Panc1 (cell line): ENCODE results near the gene YDJC.

ENCODE experiments used
- POLR2AphosphoS5 ChIP-seq: IDR thresholded peaks from 2 replicates; pipeline ENCODE4 v1.6.1; 2012; ENCODE audit warnings: mild to moderate bottlenecking, low read depth, low read length, moderate library complexity
- TCF7L2 ChIP-seq: IDR thresholded peaks from 2 replicates; pipeline ENCODE4 v1.6.1; 2011; ENCODE audit warnings: mild to moderate bottlenecking, low read depth, low read length, inconsistent platforms
- TF ChIP-seq, protein P1 (sequence below): fragments of 450-650 bp; IDR thresholded peaks from 2 replicates; pipeline ENCODE4 v1.5.1; 2017; ENCODE audit warnings: mild to moderate bottlenecking
- TF ChIP-seq, protein P2 (sequence below), 2 experiments: IDR thresholded peaks; 2 replicates each; pipeline ENCODE4 v1.6.1; 2011 to 2012; ENCODE audit warnings: low read depth in 2 of 2, control low read depth in 1 of 2, low read length in 1 of 2, mild to moderate bottlenecking in 1 of 2, moderate library complexity in 1 of 2; ENCODE audit not compliant: insufficient read depth in 1 of 2

DNA sequence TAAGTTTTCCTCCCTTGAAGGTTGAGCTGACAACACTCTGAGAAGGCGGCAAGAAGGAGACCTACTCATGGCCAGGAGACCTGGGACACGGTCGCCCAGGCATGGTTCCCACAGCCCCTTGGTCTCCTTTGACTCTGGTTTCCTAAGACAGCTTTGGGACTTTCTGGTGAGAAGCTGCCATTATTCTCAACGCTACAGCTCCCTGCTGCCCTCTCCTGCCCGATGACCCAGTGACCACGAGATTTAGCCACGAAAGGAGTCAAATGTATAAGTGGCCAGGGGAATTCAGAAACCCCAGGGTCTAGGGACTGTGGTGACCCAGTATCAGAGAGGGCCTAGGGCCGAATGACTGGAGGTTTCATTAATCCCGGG is 11.6 kb upstream of the YDJC start:
- TF ChIP-seq, protein P1, sequence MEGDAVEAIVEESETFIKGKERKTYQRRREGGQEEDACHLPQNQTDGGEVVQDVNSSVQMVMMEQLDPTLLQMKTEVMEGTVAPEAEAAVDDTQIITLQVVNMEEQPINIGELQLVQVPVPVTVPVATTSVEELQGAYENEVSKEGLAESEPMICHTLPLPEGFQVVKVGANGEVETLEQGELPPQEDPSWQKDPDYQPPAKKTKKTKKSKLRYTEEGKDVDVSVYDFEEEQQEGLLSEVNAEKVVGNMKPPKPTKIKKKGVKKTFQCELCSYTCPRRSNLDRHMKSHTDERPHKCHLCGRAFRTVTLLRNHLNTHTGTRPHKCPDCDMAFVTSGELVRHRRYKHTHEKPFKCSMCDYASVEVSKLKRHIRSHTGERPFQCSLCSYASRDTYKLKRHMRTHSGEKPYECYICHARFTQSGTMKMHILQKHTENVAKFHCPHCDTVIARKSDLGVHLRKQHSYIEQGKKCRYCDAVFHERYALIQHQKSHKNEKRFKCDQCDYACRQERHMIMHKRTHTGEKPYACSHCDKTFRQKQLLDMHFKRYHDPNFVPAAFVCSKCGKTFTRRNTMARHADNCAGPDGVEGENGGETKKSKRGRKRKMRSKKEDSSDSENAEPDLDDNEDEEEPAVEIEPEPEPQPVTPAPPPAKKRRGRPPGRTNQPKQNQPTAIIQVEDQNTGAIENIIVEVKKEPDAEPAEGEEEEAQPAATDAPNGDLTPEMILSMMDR, result peak; percentile 80; the same call in 1 of the 2 replicates
- no peak for TF ChIP-seq POLR2AphosphoS5
- TF ChIP-seq TCF7L2, result no peak
- TF ChIP-seq, protein P2, sequence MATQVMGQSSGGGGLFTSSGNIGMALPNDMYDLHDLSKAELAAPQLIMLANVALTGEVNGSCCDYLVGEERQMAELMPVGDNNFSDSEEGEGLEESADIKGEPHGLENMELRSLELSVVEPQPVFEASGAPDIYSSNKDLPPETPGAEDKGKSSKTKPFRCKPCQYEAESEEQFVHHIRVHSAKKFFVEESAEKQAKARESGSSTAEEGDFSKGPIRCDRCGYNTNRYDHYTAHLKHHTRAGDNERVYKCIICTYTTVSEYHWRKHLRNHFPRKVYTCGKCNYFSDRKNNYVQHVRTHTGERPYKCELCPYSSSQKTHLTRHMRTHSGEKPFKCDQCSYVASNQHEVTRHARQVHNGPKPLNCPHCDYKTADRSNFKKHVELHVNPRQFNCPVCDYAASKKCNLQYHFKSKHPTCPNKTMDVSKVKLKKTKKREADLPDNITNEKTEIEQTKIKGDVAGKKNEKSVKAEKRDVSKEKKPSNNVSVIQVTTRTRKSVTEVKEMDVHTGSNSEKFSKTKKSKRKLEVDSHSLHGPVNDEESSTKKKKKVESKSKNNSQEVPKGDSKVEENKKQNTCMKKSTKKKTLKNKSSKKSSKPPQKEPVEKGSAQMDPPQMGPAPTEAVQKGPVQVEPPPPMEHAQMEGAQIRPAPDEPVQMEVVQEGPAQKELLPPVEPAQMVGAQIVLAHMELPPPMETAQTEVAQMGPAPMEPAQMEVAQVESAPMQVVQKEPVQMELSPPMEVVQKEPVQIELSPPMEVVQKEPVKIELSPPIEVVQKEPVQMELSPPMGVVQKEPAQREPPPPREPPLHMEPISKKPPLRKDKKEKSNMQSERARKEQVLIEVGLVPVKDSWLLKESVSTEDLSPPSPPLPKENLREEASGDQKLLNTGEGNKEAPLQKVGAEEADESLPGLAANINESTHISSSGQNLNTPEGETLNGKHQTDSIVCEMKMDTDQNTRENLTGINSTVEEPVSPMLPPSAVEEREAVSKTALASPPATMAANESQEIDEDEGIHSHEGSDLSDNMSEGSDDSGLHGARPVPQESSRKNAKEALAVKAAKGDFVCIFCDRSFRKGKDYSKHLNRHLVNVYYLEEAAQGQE (IDR thresholded peaks at IDR 0.05; ENCODE audit: insufficient read depth in 1 of 2, low read depth in 2 of 2, low read length in 1 of 2), result no peak
